Inferior parietal cortex (tissue), 1 donor: ENCODE data around the gene SRD5A3.
A peak's percentile ranks its signal among the peaks of the same experiment; 100 is the strongest.

Source experiments
- DNase-seq: peaks from one replicate; pipeline ENCODE4 v3.0.0-alpha.2; 2016; ENCODE audit errors: extremely low spot score

The SRD5A3 gene

DNA sequence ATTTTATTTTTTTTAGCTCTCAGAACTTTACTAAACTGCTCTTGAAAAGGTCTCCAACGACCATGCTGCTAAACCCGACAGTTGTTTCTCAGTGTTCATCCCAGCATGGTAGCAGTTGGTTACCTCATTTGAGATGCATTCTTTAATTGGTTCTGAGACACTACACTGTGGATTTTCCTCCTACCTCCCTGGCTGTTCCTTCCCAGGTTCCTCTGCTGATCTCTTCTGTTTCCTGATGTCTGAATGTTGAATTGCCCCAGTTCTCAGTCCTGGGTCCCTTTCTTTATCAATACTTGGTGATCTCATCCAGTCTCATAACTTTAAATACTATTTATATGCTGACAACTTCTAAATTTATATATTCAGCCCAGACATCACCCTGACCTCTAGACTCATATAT, 30.7 kb downstream of the SRD5A3 start:
- no peak for DNase-seq

- DNase-seq, result no peak
Observed at GRCh38 chr4:55378617-55379467, 32.8 kb downstream of the SRD5A3 start.

DNA sequence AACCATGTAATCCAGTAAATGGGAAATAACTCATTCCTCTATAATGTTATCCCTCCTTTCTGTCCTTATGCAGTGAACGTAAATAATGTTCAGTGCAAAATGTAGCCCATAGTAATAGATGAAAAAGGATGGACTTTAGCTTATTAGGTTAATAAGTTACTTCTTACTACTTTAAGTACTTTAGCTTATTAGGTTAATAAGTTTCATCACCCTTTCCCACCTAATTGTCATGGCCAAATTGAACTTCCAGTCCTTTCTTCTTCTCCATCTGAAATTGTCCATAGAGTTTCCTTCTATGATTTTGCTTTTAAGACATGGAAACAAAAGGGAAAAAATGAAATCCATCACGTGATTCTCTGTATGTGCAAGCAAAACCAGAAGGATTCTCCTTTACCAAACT, 34.5 kb downstream of the SRD5A3 start:
- DNase-seq, result no peak

DNA sequence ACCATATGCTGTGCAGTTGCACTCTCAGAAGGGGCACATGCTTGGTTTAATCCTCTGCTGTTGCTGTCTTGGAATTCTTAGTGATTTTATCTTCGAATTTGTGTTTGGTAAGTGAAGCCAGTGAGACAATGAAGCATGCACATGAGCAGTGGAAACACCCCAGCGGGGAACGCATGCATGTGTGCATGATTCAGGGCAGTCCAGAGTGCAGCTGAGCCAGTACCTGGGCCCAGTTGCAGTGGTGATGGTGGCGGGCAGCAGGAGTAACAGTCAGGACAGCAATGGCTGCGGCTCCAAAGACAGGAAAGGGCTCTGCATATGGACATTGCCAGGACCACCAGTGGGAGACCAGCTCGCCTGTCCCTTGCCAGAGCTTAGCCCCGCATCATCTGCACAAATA, 35.5 kb downstream of the SRD5A3 start:
- no peak for DNase-seq

DNA sequence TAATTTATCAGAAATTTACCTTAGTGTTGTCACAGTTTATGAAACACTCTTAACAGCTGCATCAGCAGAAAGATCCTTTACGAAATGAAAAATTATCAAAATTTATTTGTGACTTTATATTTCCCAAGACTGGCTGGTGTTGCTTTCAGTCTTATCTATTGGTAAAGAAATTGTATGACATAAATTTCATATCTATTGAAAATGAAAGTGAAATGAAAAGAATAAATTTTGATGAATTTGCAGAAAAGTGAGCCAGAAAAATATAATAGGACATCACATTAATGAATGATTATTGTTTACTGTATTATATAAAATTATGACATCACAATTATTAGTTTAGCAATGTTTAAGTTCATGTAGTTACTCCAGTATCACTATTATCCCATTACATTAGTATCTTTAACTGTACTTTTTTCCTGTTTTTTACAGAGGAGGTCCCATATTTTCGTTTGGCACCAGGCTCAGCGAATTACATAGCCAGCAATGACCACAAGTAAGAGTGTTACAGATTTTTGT, 36.5 kb downstream of the SRD5A3 start:
- DNase-seq, result no peak

- DNase-seq, result no peak
Observed at GRCh38 chr4:55385201-55385649, 39.2 kb downstream of the SRD5A3 start.

DNA sequence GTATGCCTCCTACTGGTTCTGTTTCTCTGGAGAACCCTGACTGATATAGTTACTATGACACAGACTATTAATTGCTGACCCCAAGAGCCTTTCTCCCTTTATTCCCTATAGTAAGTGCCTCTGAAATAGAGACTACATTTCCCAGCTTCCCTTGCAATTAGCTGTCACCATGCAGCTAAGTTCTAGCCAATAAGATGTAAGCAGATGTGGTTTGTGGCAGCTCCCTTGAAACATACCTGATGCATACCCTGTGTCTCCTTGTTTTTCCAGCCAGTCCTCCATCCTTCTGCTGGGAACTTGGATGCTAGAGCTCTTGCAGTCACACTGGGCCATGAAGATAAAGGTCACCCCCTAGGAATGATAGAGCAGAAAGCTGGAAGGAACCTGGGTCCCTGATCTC, 40.0 kb downstream of the SRD5A3 start:
- no peak for DNase-seq

DNA sequence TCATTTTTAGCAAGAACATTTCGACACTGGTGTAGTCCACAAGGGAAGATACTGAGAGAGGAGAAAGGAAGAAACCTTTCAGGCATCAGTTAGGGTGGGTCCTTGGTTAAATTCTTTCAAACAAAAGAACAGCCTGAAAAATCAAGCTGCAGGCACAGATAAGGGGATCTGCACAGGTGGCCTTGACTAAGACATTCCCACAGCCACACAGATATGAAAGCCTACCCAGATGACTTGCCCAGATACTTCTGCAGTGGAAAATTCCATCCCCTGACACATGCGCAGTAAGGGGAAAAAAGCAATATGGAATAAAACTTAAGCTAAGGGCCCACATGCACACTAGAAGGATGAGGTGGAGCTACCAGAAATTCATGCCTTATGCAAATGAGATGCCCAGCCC, 40.8 kb downstream of the SRD5A3 start:
- peak; percentile 34 for DNase-seq

GRCh38 chr4:55393461-55394320, 47.6 kb downstream of the SRD5A3 start:
- DNase-seq, result no peak

- DNase-seq, result no peak
Observed at GRCh38 chr4:55395218-55395528, 49.1 kb downstream of the SRD5A3 start.

- DNase-seq, result peak; percentile 78
Observed at GRCh38 chr4:55395529-55396307, 49.7 kb downstream of the SRD5A3 start, which contains the start of gene TMEM165. TMEM165 (plus strand) TSS chr4:55395957; CDS start chr4:55396190, 233 bp downstream.

DNA sequence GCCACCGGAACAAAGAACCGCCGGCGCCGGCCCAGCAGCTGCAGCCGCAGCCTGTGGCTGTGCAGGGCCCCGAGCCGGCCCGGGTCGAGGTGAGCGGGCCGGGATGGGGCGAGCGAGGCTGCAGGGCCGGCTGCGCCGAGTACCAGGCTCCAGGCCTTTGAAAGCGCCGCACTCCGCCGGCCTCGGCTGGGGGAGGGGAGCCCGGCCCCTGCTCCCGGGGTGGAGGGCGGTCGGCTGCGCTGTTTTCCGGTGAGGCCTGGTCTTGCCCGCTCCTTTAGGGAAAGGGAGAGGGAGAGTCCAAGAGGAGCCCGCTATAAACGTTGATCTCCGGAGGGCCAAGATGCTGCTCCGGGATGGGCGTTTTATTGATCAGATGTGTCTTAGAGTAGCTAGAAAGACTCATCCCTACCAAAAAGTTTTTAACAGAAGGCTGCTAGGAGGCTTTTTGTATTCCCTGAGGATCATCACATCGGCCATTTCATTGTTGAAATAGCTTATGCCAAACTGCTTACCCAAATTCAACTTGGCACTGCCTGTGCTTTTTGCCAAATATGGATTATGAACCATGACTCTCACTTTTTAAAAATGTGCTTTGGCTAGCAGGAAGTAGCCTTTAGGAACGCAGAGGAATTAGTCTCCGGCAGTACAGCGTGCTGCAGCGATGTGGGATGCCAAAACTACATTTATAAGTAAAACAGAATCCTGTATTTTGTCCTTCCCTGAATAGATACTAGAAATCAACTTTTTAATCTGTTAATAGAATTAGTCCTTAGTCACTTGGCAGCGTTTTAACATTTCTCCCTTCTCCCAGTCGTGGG, 50.5 kb downstream of the SRD5A3 start:
- no peak for DNase-seq

DNA sequence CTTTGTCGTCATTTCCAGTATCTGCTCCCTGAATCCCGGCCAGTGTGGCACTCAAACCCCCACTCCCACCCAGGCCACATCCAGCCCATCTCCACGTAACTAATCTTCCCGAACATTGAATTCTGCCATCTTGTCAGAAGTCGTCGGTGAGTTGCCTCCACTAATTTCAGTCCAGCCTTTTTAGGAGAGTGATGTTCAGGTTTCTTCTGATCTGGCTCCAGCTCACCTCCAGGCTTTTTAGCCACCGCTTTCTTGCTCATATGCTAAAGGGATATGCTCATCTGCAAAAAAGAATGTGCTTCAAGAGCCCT, 51.0 kb downstream of the SRD5A3 start:
- no peak for DNase-seq

- DNase-seq, result no peak
Observed at GRCh38 chr4:55397520-55398321, 51.7 kb downstream of the SRD5A3 start.

- DNase-seq, result no peak
Observed at GRCh38 chr4:55398461-55398860, 52.4 kb downstream of the SRD5A3 start.

DNA sequence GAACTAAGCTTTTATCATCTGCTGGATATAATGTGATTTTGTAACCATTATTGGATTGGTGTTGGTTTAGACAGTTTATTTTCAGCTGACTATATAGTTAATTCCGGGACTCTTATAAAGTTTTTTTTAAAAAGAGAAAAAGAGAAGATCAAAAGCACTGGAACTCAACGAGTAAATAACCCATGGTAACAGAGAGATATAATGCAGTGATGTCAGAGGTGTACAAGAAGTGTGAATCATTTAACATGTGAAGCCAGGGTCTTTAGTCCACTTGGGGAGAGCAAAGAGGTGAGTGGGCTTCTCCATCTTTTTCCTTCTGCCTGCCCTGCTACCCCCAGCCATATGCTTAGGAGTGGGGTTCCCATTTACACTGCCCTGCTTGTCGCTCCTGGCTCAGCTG, 52.9 kb downstream of the SRD5A3 start:
- no peak for DNase-seq

- no peak for DNase-seq
Observed at GRCh38 chr4:55399581-55399980, 53.5 kb downstream of the SRD5A3 start.

DNA sequence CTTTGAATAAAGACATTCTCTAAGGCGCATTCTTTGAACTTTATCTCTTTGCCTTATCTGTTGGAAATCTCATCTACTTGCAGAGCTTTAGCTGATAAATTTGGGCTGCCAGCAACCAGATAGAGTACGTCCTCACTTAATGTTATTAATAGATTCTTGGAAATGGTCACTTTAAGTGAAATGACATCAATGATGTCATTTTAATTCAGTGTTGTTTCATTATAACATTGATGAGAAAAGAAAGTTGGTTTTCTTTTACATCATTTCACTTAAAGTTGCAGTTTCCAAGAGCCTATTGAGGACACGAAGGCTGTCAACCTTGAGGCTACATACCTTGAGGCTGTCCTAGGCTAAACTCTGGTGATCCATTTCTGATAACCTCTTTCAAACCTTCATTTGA, 59.0 kb downstream of the SRD5A3 start:
- DNase-seq, result no peak

DNA sequence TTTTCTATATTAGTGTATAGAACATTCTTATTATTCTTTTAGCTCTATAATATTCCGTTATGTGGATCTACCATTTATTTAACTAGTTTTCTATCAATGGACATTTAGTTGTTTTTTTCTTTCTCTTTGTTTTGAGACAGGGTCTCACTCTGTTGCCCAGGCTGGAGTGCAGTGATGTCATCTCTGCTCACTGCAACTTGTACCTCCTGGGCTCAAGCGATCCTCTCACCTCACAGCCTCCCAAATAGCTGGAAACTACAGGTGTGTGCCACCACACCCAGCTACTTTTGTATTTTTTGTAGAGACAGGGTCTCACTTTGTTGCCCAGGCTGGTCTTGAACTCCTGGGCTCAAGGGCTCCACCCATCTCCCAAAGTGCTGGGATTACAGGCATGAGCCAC, 60.5 kb downstream of the SRD5A3 start:
- no peak for DNase-seq

DNA sequence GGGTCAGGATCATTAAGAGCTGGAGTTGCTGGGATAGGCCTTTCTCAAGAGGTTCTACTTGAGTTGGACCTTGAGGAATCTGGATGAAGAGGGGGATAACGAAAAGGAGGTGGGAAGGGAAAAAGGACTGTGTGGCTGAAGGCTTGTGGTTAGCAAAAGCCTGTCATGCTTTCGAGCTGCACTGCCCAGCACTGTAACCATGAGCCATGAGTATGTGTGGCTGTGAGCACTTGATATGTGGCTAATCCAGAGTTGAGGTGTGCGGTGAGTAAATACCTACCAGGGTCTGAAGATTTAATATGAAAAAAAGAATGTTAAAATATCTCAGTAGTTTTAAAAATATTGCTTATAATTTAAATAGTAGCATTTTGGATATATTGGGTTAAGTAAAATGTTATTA, 61.1 kb downstream of the SRD5A3 start:
- no peak for DNase-seq
